H1 (cell line): Measurements from ENCODE around the gene ANKRD11. TPM values are rescaled to one million over a fixed set of nuclear protein-coding genes. Genes with fewer than 3 reads are reported as not detected.

Experiments
- CTCF ChIA-PET: fragments of 300-600 bp; sonication (Branson Sonifier 250); formaldehyde crosslinking; loops from one replicate; lab custom pipeline; 2021; ENCODE audit not compliant: partially characterized antibody; lab: Charles Lee
- POLR2A ChIA-PET: fragments of 300-600 bp; sonication (Branson Sonifier 250); formaldehyde crosslinking; loops from one replicate; lab custom pipeline; 2021; ENCODE audit warnings: inconsistent platforms; ENCODE audit not compliant: partially characterized antibody; lab: Charles Lee
- DNase-seq, 2 experiments: peaks; one replicate each; pipeline versions ENCODE4 v3.0.0 to v3.0.0-alpha.2; 2010 to 2022; ENCODE audit warnings: low spot score in 2 of 2, low read depth in 1 of 2, mixed read lengths in 1 of 2
- FAIRE-seq: peaks from 2 replicates; lab custom pipeline; 2011; peaks lifted over from hg19 to GRCh38; lab: Jason Lieb, UNC
- H2AFZ ChIP-seq: 2 replicates; pipeline ENCODE4 v1.8.1; 2012; ENCODE audit warnings: low read length, inconsistent platforms
- H2AK5ac ChIP-seq: 2 replicates; pipeline ENCODE4 v1.6.1; 2013; ENCODE audit warnings: low read depth, low read length
- H2BK120ac ChIP-seq: replicated peaks from 2 replicates; pipeline ENCODE3; 2013; ENCODE audit warnings: low read depth, low read length, inconsistent platforms
- H2BK12ac ChIP-seq: 2 replicates; pipeline ENCODE4 v1.6.1; 2013; ENCODE audit warnings: low read depth, low read length
- H2BK15ac ChIP-seq: 2 replicates; pipeline ENCODE4 v1.6.1; 2013; ENCODE audit warnings: low read length
- H2BK20ac ChIP-seq: 2 replicates; pipeline ENCODE4 v1.6.1; 2013; ENCODE audit warnings: low read length
- H2BK5ac ChIP-seq: 2 replicates; pipeline ENCODE4 v1.6.1; 2013; ENCODE audit warnings: low read depth, low read length
- H3K14ac ChIP-seq: 2 replicates; pipeline ENCODE4 v1.6.1; 2013; ENCODE audit warnings: inconsistent platforms; ENCODE audit not compliant: insufficient read length
- H3K18ac ChIP-seq: 2 replicates; pipeline ENCODE4 v1.6.1; 2013; ENCODE audit warnings: low read length; ENCODE audit errors: extremely low read depth
- H3K23ac ChIP-seq: 2 replicates; pipeline ENCODE4 v1.6.1; 2013; ENCODE audit warnings: inconsistent platforms; ENCODE audit not compliant: insufficient read length
- H3K23me2 ChIP-seq: 2 replicates; pipeline ENCODE4 v1.6.1; 2013; ENCODE audit warnings: low read depth, low read length
- H3K27ac ChIP-seq: 2 replicates; pipeline ENCODE4 v1.6.1; 2011; ENCODE audit warnings: low read depth, low read length, inconsistent platforms
- H3K27me3 ChIP-seq, 4 experiments: replicated peaks in 1 of 4; 1 replicate in 1 of 4; 2 replicates in 3 of 4; pipeline versions ENCODE4 v1.6.1 to v1.8.1; 2011 to 2013; ENCODE audit warnings: low read length in 3 of 4, mild to moderate bottlenecking in 3 of 4, inconsistent platforms in 2 of 4, mixed read lengths in 2 of 4, moderate library complexity in 1 of 4; ENCODE audit not compliant: control insufficient read depth in 3 of 4, insufficient read depth in 3 of 4; ENCODE audit errors: extremely low read depth in 1 of 4
- H3K36me3 ChIP-seq, 4 experiments: 2 replicates each; pipeline versions ENCODE4 v1.6.1 to v1.8.1; 2011 to 2013; ENCODE audit warnings: mild to moderate bottlenecking in 4 of 4, low read length in 3 of 4, moderate library complexity in 2 of 4, control low read depth in 1 of 4, inconsistent platforms in 1 of 4; ENCODE audit not compliant: insufficient read depth in 4 of 4, control insufficient read depth in 2 of 4
- H3K4ac ChIP-seq: replicated peaks from 2 replicates; pipeline ENCODE3; 2013; ENCODE audit warnings: low read length, low read depth, mixed read lengths, inconsistent platforms; ENCODE audit not compliant: insufficient read length
- H3K4me1 ChIP-seq, 4 experiments: replicated peaks in 1 of 4; 1 replicate in 1 of 4; 2 replicates in 3 of 4; pipeline versions ENCODE4 v1.6.1 to v1.8.1; 2011 to 2013; ENCODE audit warnings: low read length in 3 of 4, inconsistent platforms in 2 of 4, mixed read lengths in 1 of 4; ENCODE audit not compliant: insufficient read depth in 4 of 4, control insufficient read depth in 3 of 4
- H3K4me2 ChIP-seq, 2 experiments: 2 replicates each; pipeline versions ENCODE4 v1.6.1 to v1.8.1; 2011 to 2013; ENCODE audit warnings: low read depth in 2 of 2, low read length in 2 of 2, control low read depth in 1 of 2, inconsistent platforms in 1 of 2, mild to moderate bottlenecking in 1 of 2; ENCODE audit not compliant: insufficient read depth in 1 of 2
- H3K4me3 ChIP-seq, 4 experiments: fragments of 200-600, 300-600 bp in 1 of 4; sonication (generic), shearing (Covaris generic), sonication (Bioruptor Twin) in 1 of 4; 2 replicates each; pipeline versions ENCODE4 v1.5.1 to v1.8.1; 2011 to 2016; ENCODE audit warnings: low read length in 4 of 4, low read depth in 3 of 4, control low read depth in 2 of 4, inconsistent platforms in 2 of 4, mild to moderate bottlenecking in 2 of 4, mixed read lengths in 1 of 4, moderate library complexity in 1 of 4; ENCODE audit not compliant: insufficient read depth in 2 of 4; ENCODE audit errors: extremely low read depth in 1 of 4
- H3K56ac ChIP-seq: replicated peaks from 2 replicates; pipeline ENCODE3; 2013; ENCODE audit warnings: low read depth, mild to moderate bottlenecking, mixed read lengths, low read length, inconsistent platforms; ENCODE audit not compliant: insufficient read length
- H3K79me1 ChIP-seq: 2 replicates; pipeline ENCODE4 v1.6.1; 2013; ENCODE audit warnings: low read depth, low read length, control low read depth
- H3K79me2 ChIP-seq, 2 experiments: 2 replicates each; pipeline versions ENCODE4 v1.6.1 to v1.8.1; 2012 to 2013; ENCODE audit warnings: low read length in 2 of 2, mild to moderate bottlenecking in 2 of 2, inconsistent platforms in 1 of 2; ENCODE audit not compliant: insufficient read depth in 2 of 2, control insufficient read depth in 1 of 2
- H3K9ac ChIP-seq, 4 experiments: replicated peaks in 1 of 4; 1 replicate in 1 of 4; 2 replicates in 3 of 4; pipeline versions ENCODE4 v1.6.1 to v1.8.1; 2011 to 2013; ENCODE audit warnings: low read depth in 3 of 4, low read length in 3 of 4, control low read depth in 2 of 4, mild to moderate bottlenecking in 2 of 4, moderate library complexity in 2 of 4, inconsistent platforms in 1 of 4; ENCODE audit errors: extremely low read depth in 1 of 4
- H3K9me3 ChIP-seq, 2 experiments: 2 replicates each; pipeline versions ENCODE4 v1.6.1 to v1.8.1; 2012 to 2013; ENCODE audit warnings: mild to moderate bottlenecking in 2 of 2, moderate library complexity in 2 of 2, control low read depth in 1 of 2, inconsistent platforms in 1 of 2, low read depth in 1 of 2, low read length in 1 of 2, mixed read lengths in 1 of 2; ENCODE audit not compliant: insufficient read depth in 2 of 2
- H4K20me1 ChIP-seq, 2 experiments: replicated peaks in 1 of 2; 2 replicates each; pipeline versions ENCODE3 to v1.8.1; 2011 to 2013; ENCODE audit warnings: inconsistent platforms in 2 of 2, low read length in 2 of 2, mild to moderate bottlenecking in 1 of 2; ENCODE audit not compliant: insufficient read depth in 2 of 2, control insufficient read depth in 1 of 2
- H4K5ac ChIP-seq: 2 replicates; pipeline ENCODE4 v1.6.1; 2013; ENCODE audit warnings: low read length, low read depth, mixed read lengths, inconsistent platforms; ENCODE audit not compliant: insufficient read length
- H4K8ac ChIP-seq: 2 replicates; pipeline ENCODE4 v1.8.0; 2013; ENCODE audit warnings: mild to moderate bottlenecking, moderate library complexity, low read length, inconsistent platforms; ENCODE audit not compliant: insufficient read depth; ENCODE audit errors: extremely low read depth
- H4K91ac ChIP-seq: replicated peaks from 2 replicates; pipeline ENCODE3; 2013; ENCODE audit warnings: low read length, mixed read lengths, inconsistent platforms; ENCODE audit not compliant: insufficient read length
- CREB1 ChIP-seq: IDR thresholded peaks from 2 replicates; pipeline ENCODE4 v1.6.1; 2012; ENCODE audit warnings: inconsistent platforms
- HDAC6 ChIP-seq: IDR thresholded peaks from one replicate; pipeline ENCODE4 v1.7.1; 2012; ENCODE audit warnings: low read depth, mild to moderate bottlenecking, inconsistent platforms, low read length, moderate library complexity
- KDM4A ChIP-seq: IDR thresholded peaks from one replicate; pipeline ENCODE4 v1.7.1; 2012; ENCODE audit warnings: low read depth, mild to moderate bottlenecking, moderate library complexity, low read length, inconsistent platforms; ENCODE audit not compliant: severe bottlenecking
- POLR2AphosphoS5 ChIP-seq: IDR thresholded peaks from 2 replicates; pipeline ENCODE4 v1.6.1; 2011; ENCODE audit warnings: low read depth, low read length
- RBBP5 ChIP-seq: IDR thresholded peaks from 2 replicates; pipeline ENCODE4 v1.7.1; 2012; ENCODE audit warnings: low read depth, mild to moderate bottlenecking, inconsistent platforms, low read length, moderate library complexity, borderline replicate concordance
- SAP30 ChIP-seq: fragments of 300-600 bp; sonication (generic); IDR thresholded peaks from 2 replicates; pipeline ENCODE4 v1.7.1; 2012; ENCODE audit warnings: low read length, moderate library complexity, mild to moderate bottlenecking, inconsistent platforms; ENCODE audit not compliant: insufficient read depth, insufficient replicate concordance
- SIN3A ChIP-seq, 2 experiments: IDR thresholded peaks in 1 of 2; conservative IDR thresholded peaks in 1 of 2; 2 replicates each; pipeline ENCODE4 v1.6.1; 2011 to 2012; ENCODE audit warnings: low read length in 2 of 2, improper control_type of control experiment in 1 of 2, low read depth in 1 of 2, mild to moderate bottlenecking in 1 of 2
- TAF7 ChIP-seq: optimal IDR thresholded peaks from 2 replicates; pipeline ENCODE3; 2011; ENCODE audit warnings: low read depth, mild to moderate bottlenecking, inconsistent platforms, low read length, moderate library complexity, borderline replicate concordance
- ZNF274 ChIP-seq: IDR thresholded peaks from 2 replicates; pipeline ENCODE4 v1.7.0; 2012; ENCODE audit warnings: low read length, borderline replicate concordance; ENCODE audit errors: extremely low read depth
- WGBS, 2 experiments: shearing (Covaris generic) in 1 of 2; methylation state at CpG; one replicate each; pipeline versions ENCODE4 v1.1.6 to v1.1.7; 2013 to 2015; ENCODE audit warnings: low lambda C conversion rate in 2 of 2, mixed read lengths in 2 of 2, inconsistent platforms in 1 of 2, low coverage in 1 of 2, missing lambda C conversion rate in 1 of 2; ENCODE audit not compliant: insufficient replicate concordance in 2 of 2, insufficient coverage in 1 of 2, insufficient read length in 1 of 2; ENCODE audit errors: extremely low coverage in 1 of 2, missing lambda C conversion rate in 1 of 2; 5-methylcytosine and 5-hydroxymethylcytosine counted together
- polyA plus RNA-seq, 7 experiments: library from polyadenylated mRNA; depleted of rRNA in 3 of 7; stranded (reverse) in 5 of 7; unstranded in 2 of 7; fragments of >200 nt in 5 of 7; fragments of 200-250 nt in 2 of 7; gene quantifications; 1 replicate in 5 of 7; 2 replicates in 1 of 7; 4 replicates in 1 of 7; pipeline versions ENCODE4 v1.2.1 to v1.2.3, GENCODE V29; 2011 to 2013; ENCODE audit warnings: missing spikeins in 2 of 7, mixed read lengths in 2 of 7
- total RNA-seq: library from RNA; stranded (reverse); fragmentation: NEBNext Ultra II Directional; extraction: Animal tissue kit (Norgen Biotek cat#: 25700); gene quantifications from 2 replicates; pipeline ENCODE4 v1.2.1, GENCODE V29; 2021
- TF ChIP-seq, protein P1 (sequence below): IDR thresholded peaks from 2 replicates; pipeline ENCODE4 v1.6.1; 2012; ENCODE audit warnings: inconsistent platforms

ANKRD11 gene
- total and polyA plus RNA-seq, 2 of the 8 experiments (the other 6 are each of a cell fraction or from before 2014, with no cell fraction given) = 46.5 to 142 TPM

GRCh38 chr16:89241187-89242007 lies 249.0 kb downstream of the ANKRD11 start:
- H3K36me3 ChIP-seq = no peaks in the 10 kb centered on the region
- TF ChIP-seq RBBP5 (peak; percentile 44; the same call in 1 of the 2 replicates), CREB1 (peak; percentile 16; the same call in 1 of the 2 replicates), KDM4A (peak; percentile 2), HDAC6 (no peak), ZNF274 (no peak), SAP30 (no peak), POLR2AphosphoS5 (peak; percentile 74), SIN3A (conservative IDR thresholded peaks at IDR 0.05 in 1 of 2, IDR thresholded peaks at IDR 0.05 in 1 of 2; ENCODE audit: low read depth in 1 of 2, low read length in 2 of 2) (peak in 1 of 2 experiments; percentile 65; a peak in 1 of 4 replicates), TAF7 (peak; percentile 46)
- TF ChIP-seq, protein P1, sequence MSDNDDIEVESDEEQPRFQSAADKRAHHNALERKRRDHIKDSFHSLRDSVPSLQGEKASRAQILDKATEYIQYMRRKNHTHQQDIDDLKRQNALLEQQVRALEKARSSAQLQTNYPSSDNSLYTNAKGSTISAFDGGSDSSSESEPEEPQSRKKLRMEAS = peak; percentile 17; the same call in 1 of the 2 replicates

More at GRCh38 chr16:89241187-89242007, 249.0 kb downstream of the ANKRD11 start:
- no peak overlapping the region; the same call in 1 of the 2 replicates for H2AFZ ChIP-seq
- no peak overlapping the region for H2BK20ac ChIP-seq
- H3K18ac ChIP-seq = peak overlapping the region; percentile 64; the same call in 1 of the 2 replicates
- peak overlapping the region; percentile 77 for H4K5ac ChIP-seq
- H2BK5ac ChIP-seq = peak overlapping the region; percentile 86; the same call in 1 of the 2 replicates
- H3K56ac ChIP-seq = peak overlapping the region; percentile 25
- H2BK15ac ChIP-seq = peak overlapping the region; percentile 31; the same call in 1 of the 2 replicates
- CTCF ChIA-PET = interaction anchor here (1.0 to 1.6 kb wide), 7 partner anchors 21 to 57 kb away, joined by 3 to 6 read pairs (median 4); no protein-coding TSS in a partner anchor
- peaks cover 0 to 4% (median 0%) of the 10 kb centered on the region in 4 experiments; a peak in 1 of 7 replicates for H3K4me1 ChIP-seq
- no peaks in the 10 kb centered on the region for H3K79me1 ChIP-seq
- no peak overlapping the region for H2BK120ac ChIP-seq
- DNase-seq (peak; percentile 70 to 75), FAIRE-seq (no peak)
- no peak overlapping the region for H3K23ac ChIP-seq
- H3K4me2 ChIP-seq = peak overlapping the region; percentile 73
- H4K91ac ChIP-seq = no peak overlapping the region
- whole genome bisulfite sequencing, 2 experiments = 12% methylated on average over 28 of the region's 39 CpGs; no CpG with 5 or more reads in 1 of the 2 experiments
- H3K4me3 ChIP-seq = peak overlapping the region; percentile 66 to 94 (median 82)
- peaks cover 4 to 5% of the 10 kb centered on the region in 2 experiments; a peak in 2 of 4 replicates for H3K9me3 ChIP-seq
- H3K79me2 ChIP-seq = no peaks in the 10 kb centered on the region
- peaks cover 5% of the 10 kb centered on the region for H3K23me2 ChIP-seq
- peak overlapping the region; percentile 65 to 82 (median 77) for H3K9ac ChIP-seq
- peaks cover 0 to 5% of the 10 kb centered on the region in 2 experiments for H4K20me1 ChIP-seq
- H2BK12ac ChIP-seq = no peak overlapping the region
- 0 out of 7 replicates have a peak, but pooled peaks cover 0 to under 1% (median 0%) of the 10 kb centered on the region in 4 experiments for H3K27me3 ChIP-seq
- H3K14ac ChIP-seq = no peak overlapping the region
- H3K27ac ChIP-seq = peak overlapping the region; percentile 75
- H4K8ac ChIP-seq = peak overlapping the region; percentile 92; the same call in 1 of the 2 replicates
- no peak overlapping the region for H2AK5ac ChIP-seq
- H3K4ac ChIP-seq = no peak overlapping the region
- POLR2A ChIA-PET = interaction anchor here (0.8 to 1.1 kb wide), 3 partner anchors 47 to 401 kb away, joined by 3 to 5 read pairs (median 3); partner anchors contain the start of gene ANKRD11
